Measurements from ENCODE around the gene ZNF507. TPM values are rescaled to one million over a fixed set of nuclear protein-coding genes. Genes with fewer than 3 reads are reported as not detected.
A peak's percentile ranks its signal among the peaks of the same experiment; 100 is the strongest.
"Not testable (repeated sequence)": the region's sequence is repeated elsewhere in the genome, so short reads cannot be mapped to it uniquely, and the experiment has no call there.

The ZNF507 gene
- total and polyA plus RNA-seq, 4 donors: 5.5 to 25.1 (median 16.0) TPM

DNA sequence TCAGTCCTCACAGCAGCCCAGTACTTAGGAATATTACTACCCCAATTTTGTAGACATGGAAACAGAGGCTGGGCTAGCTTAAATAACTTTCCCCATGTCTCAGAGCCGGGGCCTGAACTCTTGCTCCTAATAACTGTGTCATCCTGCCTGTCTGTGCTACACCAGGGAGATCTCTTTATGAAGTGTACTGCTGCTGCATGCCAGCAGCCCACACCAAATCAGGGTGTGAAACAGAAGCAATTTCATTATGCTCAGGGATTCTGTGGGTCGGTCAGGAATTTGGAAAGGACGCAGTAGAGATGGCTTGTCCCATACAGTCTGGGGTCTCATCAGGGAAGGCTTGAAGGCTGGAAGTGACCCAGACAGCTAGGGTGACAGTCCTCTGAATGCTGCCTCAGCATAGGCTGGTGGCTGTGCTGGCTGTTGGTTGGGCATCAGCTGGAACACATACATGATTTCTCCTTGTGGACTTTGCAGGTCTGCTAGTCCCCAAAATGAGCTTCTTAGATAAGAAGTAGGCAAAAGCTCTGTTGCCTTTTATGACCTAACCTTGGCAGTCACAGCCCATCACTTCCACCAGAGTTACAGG lies 22.6 kb downstream of the ZNF507 start:
- WGBS, 2 donors: 91 to 96% methylated on average over 3 of the region's 3 CpGs
- Histone ChIP-seq H3K4me3 (ENCODE audit: low read length in 2 of 2) (no peak overlapping the region), H3K4me1 (ENCODE audit: control insufficient read depth in 1 of 2, insufficient read depth in 2 of 2, low read length in 2 of 2) (peaks cover 3 to 4% of the 10 kb centered on the region in 2 donors), H3K36me3 (ENCODE audit: control insufficient read depth in 1 of 2, insufficient read depth in 2 of 2, low read length in 1 of 2) (peaks cover 2 to 4% of the 10 kb centered on the region in 2 donors), H3K27me3 (ENCODE audit: control insufficient read depth in 1 of 2, insufficient read depth in 2 of 2, low read length in 1 of 2) (no peaks in the 10 kb centered on the region), H3K9me3 (ENCODE audit: control insufficient read depth, low read length) (no peaks in the 10 kb centered on the region), H3K27ac (ENCODE audit: low read depth in 1 of 2, low read length in 2 of 2) (peak overlapping the region in 1 of 2 donors; percentile 83)
- intact Hi-C loops (cut with DNase I): no loop called here
- DNase-seq: no peak
- no peak for ATAC-seq (ENCODE audit: low FRiP score)

- H3K27ac ChIP-seq (ENCODE audit: low read depth in 1 of 2, low read length in 2 of 2): peak overlapping the region in 1 of 2 donors; percentile 17
- peaks cover 0 to 4% of the 10 kb centered on the region in 2 donors for H3K4me1 ChIP-seq (ENCODE audit: control insufficient read depth in 1 of 2, insufficient read depth in 2 of 2, low read length in 2 of 2)
- ATAC-seq (ENCODE audit: low FRiP score): no peak
- H3K36me3 ChIP-seq (ENCODE audit: control insufficient read depth in 1 of 2, insufficient read depth in 2 of 2, low read length in 1 of 2): peaks cover 2 to 4% of the 10 kb centered on the region in 2 donors
- no peaks in the 10 kb centered on the region for H3K27me3 ChIP-seq (ENCODE audit: control insufficient read depth in 1 of 2, insufficient read depth in 2 of 2, low read length in 1 of 2)
- no peak overlapping the region for H3K4me3 ChIP-seq (ENCODE audit: low read length in 2 of 2)
- no peak for DNase-seq
- 59 to 60% methylated on average over 2 of the region's 2 CpGs for WGBS, 2 donors
- intact Hi-C loops (cut with DNase I): no loop called here
- no peaks in the 10 kb centered on the region for H3K9me3 ChIP-seq (ENCODE audit: control insufficient read depth, low read length)
These were observed 23.4 kb downstream of the ZNF507 start for GRCh38 chr19:32368787-32369186.

DNA sequence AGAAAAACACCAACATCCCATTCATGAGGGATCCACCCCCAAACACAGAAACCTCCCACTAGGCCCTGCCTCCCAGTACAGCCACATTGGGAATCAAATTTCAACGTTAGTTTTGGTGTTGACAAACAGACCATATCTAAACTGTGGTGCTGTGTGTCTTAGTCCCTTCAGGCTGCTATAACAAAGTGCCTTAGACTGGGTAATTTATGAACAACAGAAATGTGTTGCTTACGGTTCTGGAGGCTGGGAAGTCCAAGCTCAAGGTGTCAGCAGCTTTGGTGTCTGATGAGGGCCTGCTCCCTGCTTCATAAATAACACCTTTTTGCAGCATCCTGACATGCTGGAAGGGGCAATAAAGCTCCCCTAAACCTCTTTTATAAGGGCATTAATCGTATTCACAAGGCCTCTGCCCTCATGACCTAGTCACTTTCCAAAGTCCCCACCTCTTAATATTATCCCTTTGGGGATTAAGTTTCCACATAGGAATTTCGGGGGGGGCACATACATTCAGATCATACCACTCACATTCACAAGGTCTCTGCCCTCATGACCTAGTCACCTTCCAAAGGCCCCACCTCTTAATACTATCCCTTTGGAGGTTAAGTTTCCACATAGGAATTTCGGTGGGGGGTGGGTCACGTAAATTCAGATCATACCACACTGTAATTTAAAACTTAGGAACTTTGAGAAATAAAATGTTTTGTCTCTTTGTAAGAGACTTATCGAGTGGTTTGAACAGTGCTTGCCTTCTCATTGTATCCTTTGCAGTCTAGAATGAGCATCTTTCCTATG lies 27.5 kb downstream of the ZNF507 start:
- 75 to 86% methylated on average over 7 of the region's 7 CpGs for WGBS, 2 donors
- Histone ChIP-seq H3K27ac (ENCODE audit: low read depth in 1 of 2, low read length in 2 of 2) (peak overlapping the region in 1 of 2 donors; percentile 38), H3K9me3 (ENCODE audit: control insufficient read depth, low read length) (no peaks in the 10 kb centered on the region), H3K4me3 (ENCODE audit: low read length in 2 of 2) (no peak overlapping the region), H3K4me1 (ENCODE audit: control insufficient read depth in 1 of 2, insufficient read depth in 2 of 2, low read length in 2 of 2) (peaks cover 0 to 2% of the 10 kb centered on the region in 2 donors), H3K36me3 (ENCODE audit: control insufficient read depth in 1 of 2, insufficient read depth in 2 of 2, low read length in 1 of 2) (peaks cover 2% of the 10 kb centered on the region in 2 donors), H3K27me3 (ENCODE audit: control insufficient read depth in 1 of 2, insufficient read depth in 2 of 2, low read length in 1 of 2) (no peaks in the 10 kb centered on the region)
- intact Hi-C loops (cut with DNase I): loop anchor here in 1 of 2 donors (5.0 kb wide), 1 partner anchor 34 kb away; the partner anchor contains the start of gene DPY19L3
- no peak for ATAC-seq (ENCODE audit: low FRiP score)
- DNase-seq: no peak

- no peaks in the 10 kb centered on the region for H3K4me1 ChIP-seq (ENCODE audit: control insufficient read depth in 1 of 2, insufficient read depth in 2 of 2, low read length in 2 of 2)
- H3K4me3 ChIP-seq (ENCODE audit: low read length in 2 of 2): peak overlapping the region in 1 of 2 donors; percentile 31
- no peak for DNase-seq
- H3K27me3 ChIP-seq (ENCODE audit: control insufficient read depth in 1 of 2, insufficient read depth in 2 of 2, low read length in 1 of 2): no peaks in the 10 kb centered on the region
- no peaks in the 10 kb centered on the region for H3K9me3 ChIP-seq (ENCODE audit: control insufficient read depth, low read length)
- H3K36me3 ChIP-seq (ENCODE audit: control insufficient read depth in 1 of 2, insufficient read depth in 2 of 2, low read length in 1 of 2): peaks cover 2% of the 10 kb centered on the region in 2 donors
- H3K27ac ChIP-seq (ENCODE audit: low read depth in 1 of 2, low read length in 2 of 2): peak overlapping the region in 1 of 2 donors; percentile 48
- 11 to 12% methylated on average over 10 of the region's 10 CpGs for WGBS, 2 donors
- peak; percentile 85 for ATAC-seq (ENCODE audit: low FRiP score)
- intact Hi-C loops (cut with DNase I): loop anchor here in 1 of 2 donors (5.0 kb wide), 1 partner anchor 34 kb away; the partner anchor contains the start of gene DPY19L3
These were observed 28.3 kb downstream of the ZNF507 start for GRCh38 chr19:32373585-32374295.

- H3K27ac ChIP-seq (ENCODE audit: low read depth in 1 of 2, low read length in 2 of 2): peak overlapping the region in 1 of 2 donors; percentile 56
- H3K9me3 ChIP-seq (ENCODE audit: control insufficient read depth, low read length); ATAC-seq (ENCODE audit: low FRiP score); H3K27me3 ChIP-seq (ENCODE audit: control insufficient read depth in 1 of 2, insufficient read depth in 2 of 2, low read length in 1 of 2); H3K4me3 ChIP-seq (ENCODE audit: low read length in 2 of 2); H3K36me3 ChIP-seq (ENCODE audit: control insufficient read depth in 1 of 2, insufficient read depth in 2 of 2, low read length in 1 of 2); H3K4me1 ChIP-seq (ENCODE audit: control insufficient read depth in 1 of 2, insufficient read depth in 2 of 2, low read length in 2 of 2); DNase-seq: not testable (repeated sequence)
- 83 to 89% methylated on average over 3 of the region's 3 CpGs for WGBS, 2 donors
- intact Hi-C loops (cut with DNase I): loop anchor here in 1 of 2 donors (5.0 kb wide), 1 partner anchor 33 kb away; the partner anchor contains the start of gene DPY19L3
These were observed 29.0 kb downstream of the ZNF507 start for GRCh38 chr19:32374362-32374761.

DNA sequence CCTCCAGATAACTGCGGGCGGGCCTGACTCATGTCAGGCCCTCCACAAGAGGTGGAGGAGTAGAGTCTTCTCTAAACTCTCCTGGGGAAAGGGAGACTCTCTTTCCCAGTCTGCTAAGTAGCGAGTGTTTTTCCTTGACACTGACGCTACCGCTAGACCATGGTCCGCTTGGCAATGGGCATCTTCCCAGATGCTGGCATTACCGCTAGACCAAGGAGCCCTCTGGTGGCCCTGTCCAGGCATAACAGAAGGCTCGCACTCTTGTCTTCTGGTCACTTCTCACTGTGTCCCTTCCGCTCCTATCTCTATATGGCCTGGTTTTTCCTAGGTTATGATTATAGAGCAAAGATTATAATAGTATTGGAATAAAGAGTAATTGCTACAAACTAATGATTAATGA lies 31.7 kb downstream of the ZNF507 start:
- intact Hi-C loops (cut with DNase I): loop anchor here (5.0 kb wide), 1 partner anchor 35 kb away; no protein-coding TSS in a partner anchor
- H3K4me3 ChIP-seq (ENCODE audit: low read length in 2 of 2): not testable (repeated sequence)

GRCh38 chr19:32380269-32380668 lies 34.9 kb downstream of the ZNF507 start:
- intact Hi-C loops (cut with DNase I): no loop called here
- Histone ChIP-seq H3K4me1 (ENCODE audit: control insufficient read depth in 1 of 2, insufficient read depth in 2 of 2, low read length in 2 of 2) (no peaks in the 10 kb centered on the region), H3K27me3 (ENCODE audit: control insufficient read depth in 1 of 2, insufficient read depth in 2 of 2, low read length in 1 of 2) (no peaks in the 10 kb centered on the region), H3K27ac (ENCODE audit: low read depth in 1 of 2, low read length in 2 of 2) (no peak overlapping the region), H3K4me3 (ENCODE audit: low read length in 2 of 2) (no peak overlapping the region), H3K9me3 (ENCODE audit: control insufficient read depth, low read length) (no peaks in the 10 kb centered on the region), H3K36me3 (ENCODE audit: control insufficient read depth in 1 of 2, insufficient read depth in 2 of 2, low read length in 1 of 2) (peaks cover 2 to 12% of the 10 kb centered on the region in 2 donors)
- DNase-seq: no peak
- WGBS, 2 donors: 90 to 91% methylated on average over 3 of the region's 3 CpGs
- ATAC-seq (ENCODE audit: low FRiP score): no peak

More for the DNA sequence above, 31.7 kb downstream of the ZNF507 start:
- H3K9me3 ChIP-seq (ENCODE audit: control insufficient read depth, low read length); H3K4me1 ChIP-seq (ENCODE audit: control insufficient read depth in 1 of 2, insufficient read depth in 2 of 2, low read length in 2 of 2); H3K27ac ChIP-seq (ENCODE audit: low read depth in 1 of 2, low read length in 2 of 2); H3K27me3 ChIP-seq (ENCODE audit: control insufficient read depth in 1 of 2, insufficient read depth in 2 of 2, low read length in 1 of 2); ATAC-seq (ENCODE audit: low FRiP score); DNase-seq; H3K36me3 ChIP-seq (ENCODE audit: control insufficient read depth in 1 of 2, insufficient read depth in 2 of 2, low read length in 1 of 2): not testable (repeated sequence)
- 85 to 88% methylated on average over 9 of the region's 9 CpGs for WGBS, 2 donors

GRCh38 chr19:32387701-32388392 lies 42.4 kb downstream of the ZNF507 start:
- 16 to 25% methylated on average over 7 of the region's 7 CpGs for WGBS, 2 donors
- Histone ChIP-seq H3K27ac (ENCODE audit: low read depth in 1 of 2, low read length in 2 of 2) (peak overlapping the region in 1 of 2 donors; percentile 19), H3K27me3 (ENCODE audit: control insufficient read depth in 1 of 2, insufficient read depth in 2 of 2, low read length in 1 of 2) (no peaks in the 10 kb centered on the region), H3K9me3 (ENCODE audit: control insufficient read depth, low read length) (no peaks in the 10 kb centered on the region), H3K4me3 (ENCODE audit: low read length in 2 of 2) (no peak overlapping the region), H3K36me3 (ENCODE audit: control insufficient read depth in 1 of 2, insufficient read depth in 2 of 2, low read length in 1 of 2) (peaks cover 0 to 6% of the 10 kb centered on the region in 2 donors), H3K4me1 (ENCODE audit: control insufficient read depth in 1 of 2, insufficient read depth in 2 of 2, low read length in 2 of 2) (peaks cover 0 to 6% of the 10 kb centered on the region in 2 donors)
- peak; percentile 64 for ATAC-seq (ENCODE audit: low FRiP score)
- DNase-seq: peak; percentile 59 to 81
- intact Hi-C loops (cut with DNase I): no loop called here

All from aorta (tissue), 5 donors.